ENCODE data around the gene MLH3. TPM values are rescaled to one million over a fixed set of nuclear protein-coding genes. Genes with fewer than 3 reads are reported as not detected.

The MLH3 gene
- total RNA-seq, 4 donors from 2014 or later, result 27.4 to 41.9 (median 31.1) TPM

DNA sequence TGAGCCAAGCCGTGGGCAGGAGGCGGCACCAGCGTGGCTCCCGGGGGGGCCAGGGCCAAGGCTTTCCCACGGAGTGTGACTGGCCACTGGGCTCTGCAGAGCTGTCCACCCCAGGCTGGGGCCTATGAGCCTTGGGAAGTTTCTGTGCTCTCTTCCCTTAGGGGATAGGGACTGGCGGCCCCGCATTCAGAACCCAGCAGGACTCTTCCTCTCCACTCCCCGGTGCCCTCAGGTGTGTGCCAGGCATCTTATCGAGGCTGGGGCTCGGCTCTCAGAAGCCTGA is 66.3 kb downstream of the MLH3 start:
- TF ChIP-seq, protein P1, sequence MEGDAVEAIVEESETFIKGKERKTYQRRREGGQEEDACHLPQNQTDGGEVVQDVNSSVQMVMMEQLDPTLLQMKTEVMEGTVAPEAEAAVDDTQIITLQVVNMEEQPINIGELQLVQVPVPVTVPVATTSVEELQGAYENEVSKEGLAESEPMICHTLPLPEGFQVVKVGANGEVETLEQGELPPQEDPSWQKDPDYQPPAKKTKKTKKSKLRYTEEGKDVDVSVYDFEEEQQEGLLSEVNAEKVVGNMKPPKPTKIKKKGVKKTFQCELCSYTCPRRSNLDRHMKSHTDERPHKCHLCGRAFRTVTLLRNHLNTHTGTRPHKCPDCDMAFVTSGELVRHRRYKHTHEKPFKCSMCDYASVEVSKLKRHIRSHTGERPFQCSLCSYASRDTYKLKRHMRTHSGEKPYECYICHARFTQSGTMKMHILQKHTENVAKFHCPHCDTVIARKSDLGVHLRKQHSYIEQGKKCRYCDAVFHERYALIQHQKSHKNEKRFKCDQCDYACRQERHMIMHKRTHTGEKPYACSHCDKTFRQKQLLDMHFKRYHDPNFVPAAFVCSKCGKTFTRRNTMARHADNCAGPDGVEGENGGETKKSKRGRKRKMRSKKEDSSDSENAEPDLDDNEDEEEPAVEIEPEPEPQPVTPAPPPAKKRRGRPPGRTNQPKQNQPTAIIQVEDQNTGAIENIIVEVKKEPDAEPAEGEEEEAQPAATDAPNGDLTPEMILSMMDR (IDR thresholded peaks at IDR 0.05; ENCODE audit: low read depth), result no peak

DNA sequence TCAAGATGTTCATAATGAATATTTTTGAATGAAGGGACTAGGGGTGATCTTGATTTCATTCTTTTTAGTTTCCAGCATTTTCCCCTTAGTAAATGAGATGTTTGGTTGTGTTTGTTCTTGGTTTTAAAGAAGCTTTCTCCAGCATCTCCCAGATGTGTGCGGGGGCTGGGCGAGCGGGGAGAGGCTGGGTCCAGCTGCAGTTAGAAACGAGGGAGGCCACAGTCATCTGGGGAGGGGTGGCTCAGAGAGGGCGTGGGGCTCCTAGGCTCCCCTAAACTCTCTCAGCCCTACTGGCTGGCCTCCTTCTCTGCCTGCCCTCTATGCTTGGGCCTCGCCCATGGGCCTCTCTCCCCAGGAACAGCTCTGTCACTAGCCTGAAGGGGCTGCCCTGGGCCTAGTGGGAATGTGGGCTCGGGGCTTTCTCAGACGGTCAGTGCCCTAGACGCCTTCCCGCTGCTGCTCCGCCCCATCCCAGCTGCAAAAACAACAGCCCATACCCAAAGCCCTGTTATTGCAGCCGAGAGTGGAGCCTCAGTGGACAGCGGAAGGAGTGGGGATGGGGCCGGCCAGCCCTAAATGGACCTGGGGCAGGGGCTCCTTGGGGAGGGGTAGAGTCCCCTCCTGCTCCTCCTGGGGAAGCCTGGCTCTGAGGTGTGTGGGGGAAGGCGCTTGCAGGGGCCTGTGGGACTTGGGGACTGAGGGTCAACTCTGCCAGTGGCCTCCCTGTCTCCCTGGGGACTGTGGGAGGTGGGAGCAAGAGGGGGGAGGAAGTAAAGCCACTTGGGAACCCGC is 66.8 kb downstream of the MLH3 start:
- TF ChIP-seq, protein P1 (IDR thresholded peaks at IDR 0.05; ENCODE audit: low read depth), result no peak

DNA sequence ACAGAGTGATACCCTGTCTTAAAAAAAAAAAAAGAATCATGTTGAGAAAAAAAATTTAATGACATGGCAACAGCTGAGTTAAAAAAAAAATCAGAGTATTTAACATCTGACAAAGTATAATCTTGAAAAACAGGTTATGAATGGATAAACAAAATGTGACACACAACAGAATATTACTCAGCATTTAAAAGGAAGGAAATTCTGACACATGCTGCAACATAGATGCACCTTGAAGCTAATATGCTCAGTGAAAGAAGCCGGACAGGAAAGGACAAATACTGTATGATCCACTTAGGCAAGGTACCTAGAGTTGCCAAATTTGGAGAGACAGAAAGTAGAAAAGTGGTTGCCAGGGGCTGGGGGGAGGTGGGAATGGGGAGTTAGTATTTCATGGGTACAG is 67.9 kb downstream of the MLH3 start:
- TF ChIP-seq, protein P1 (IDR thresholded peaks at IDR 0.05; ENCODE audit: low read depth), result no peak

- TF ChIP-seq, protein P1 (IDR thresholded peaks at IDR 0.05; ENCODE audit: low read depth), result no peak
Measured at GRCh38 chr14:74982661-74983060, 68.6 kb downstream of the MLH3 start.

DNA sequence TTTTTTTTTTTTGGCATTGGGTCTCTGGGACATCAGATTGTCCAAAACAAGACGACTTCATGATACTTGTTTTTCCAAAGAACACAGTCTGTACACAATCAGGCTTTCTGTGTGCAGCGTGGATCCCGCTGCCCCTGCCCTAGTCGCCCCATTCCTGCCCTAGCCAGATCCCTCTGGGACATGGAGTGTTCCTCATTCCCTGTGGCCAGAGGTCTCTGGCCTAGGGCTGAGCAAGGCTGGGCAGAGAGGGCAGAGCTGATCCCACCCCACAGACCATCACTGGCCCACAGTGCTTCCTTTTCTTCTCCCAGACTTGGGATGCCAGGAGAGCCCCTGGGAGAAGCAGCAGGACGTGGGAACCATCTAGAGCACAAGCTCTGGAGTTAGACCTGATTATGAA is 69.4 kb downstream of the MLH3 start:
- TF ChIP-seq, protein P1 (IDR thresholded peaks at IDR 0.05; ENCODE audit: low read depth), result no peak

GRCh38 chr14:74981462-74981782 is 69.8 kb downstream of the MLH3 start:
- TF ChIP-seq, protein P1 (IDR thresholded peaks at IDR 0.05; ENCODE audit: low read depth), result no peak

- TF ChIP-seq, protein P1 (IDR thresholded peaks at IDR 0.05; ENCODE audit: low read depth), result no peak
Measured at GRCh38 chr14:74980731-74981461, 70.4 kb downstream of the MLH3 start.

Measured in subcutaneous adipose tissue (tissue), 4 donors.